Measurements from ENCODE around the gene RBM18. TPM values are rescaled to one million over a fixed set of nuclear protein-coding genes. Genes with fewer than 3 reads are reported as not detected.

Gene RBM18
- total RNA-seq, 1 donor from 2014 or later: 41.8 TPM

- intact Hi-C loops (cut with micrococcal nuclease): no loop called here
- DNase-seq (no peak), ATAC-seq (no peak)
These were observed 73.9 kb downstream of the RBM18 start for GRCh38 chr9:122190597-122191381.

DNA sequence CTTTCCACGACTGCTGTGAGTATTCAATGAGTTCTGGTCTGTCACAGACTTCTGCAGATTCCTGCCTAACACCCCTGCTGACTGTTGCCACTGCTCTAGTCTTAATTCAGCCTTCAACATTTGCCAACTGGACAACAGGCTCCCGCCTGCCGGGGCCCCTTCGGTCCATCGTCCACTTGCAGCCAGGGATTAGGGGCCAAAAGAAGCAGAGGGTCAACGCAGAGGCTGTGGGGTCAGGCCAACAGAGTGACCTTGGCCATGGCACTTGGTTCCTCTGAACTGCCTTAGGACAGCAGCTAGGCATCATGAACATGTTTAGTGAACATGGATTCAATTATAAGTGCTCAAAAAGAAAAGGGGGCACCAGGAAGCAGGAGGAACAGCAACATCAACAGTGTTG is 76.3 kb downstream of the RBM18 start:
- DNase-seq (no peak), ATAC-seq (no peak)
- intact Hi-C loops (cut with micrococcal nuclease): no loop called here

Other genes with a start within 250 kb of the RBM18 start
- gene TTLL11, start 171.5 kb downstream of the RBM18 start, total RNA-seq: 5.8 TPM
- gene NDUFA8, start 105.1 kb downstream of the RBM18 start, total RNA-seq: 321 TPM
- gene MORN5, start 104.9 kb downstream of the RBM18 start, total RNA-seq: not detected
- 8.0 TPM for gene LHX6, start 35.9 kb downstream of the RBM18 start, total RNA-seq
- 41.3 TPM for gene MRRF, start within 50 bp of the RBM18 start, total RNA-seq
- gene PTGS1, start 106.2 kb upstream of the RBM18 start, total RNA-seq: 3.4 TPM
- gene OR1J1, start 213.1 kb upstream of the RBM18 start, total RNA-seq: not detected
- gene OR1J2, start 246.0 kb upstream of the RBM18 start, total RNA-seq: not detected

Data from left ventricle myocardium superior (tissue), 1 donor.